HUES6 (cell line): ENCODE measurements around the gene TMEM114.

Source experiments
- H3K27ac ChIP-seq: 2 replicates; pipeline ENCODE4 v1.7.0; 2013; ENCODE audit warnings: low read depth, mild to moderate bottlenecking, low read length, inconsistent platforms
- H3K27me3 ChIP-seq: 2 replicates; pipeline ENCODE4 v1.6.1; 2013; ENCODE audit warnings: low read length; ENCODE audit not compliant: control insufficient read depth, insufficient read depth
- H3K36me3 ChIP-seq: 2 replicates; pipeline ENCODE4 v1.6.1; 2013; ENCODE audit warnings: low read length; ENCODE audit not compliant: control insufficient read depth, insufficient read depth
- H3K4me1 ChIP-seq: 2 replicates; pipeline ENCODE4 v1.6.1; 2013; ENCODE audit warnings: low read length; ENCODE audit not compliant: control insufficient read depth, insufficient read depth
- H3K4me3 ChIP-seq: 2 replicates; pipeline ENCODE4 v1.5.1; 2013; ENCODE audit warnings: low read depth, low read length
- H3K9ac ChIP-seq: one replicate; pipeline ENCODE4 v1.6.1; 2013; ENCODE audit warnings: mild to moderate bottlenecking, low read length
- H3K9me3 ChIP-seq: 2 replicates; pipeline ENCODE4 v1.6.1; 2013; ENCODE audit warnings: low read depth, low read length; ENCODE audit not compliant: control insufficient read depth, insufficient read depth

Gene TMEM114

DNA sequence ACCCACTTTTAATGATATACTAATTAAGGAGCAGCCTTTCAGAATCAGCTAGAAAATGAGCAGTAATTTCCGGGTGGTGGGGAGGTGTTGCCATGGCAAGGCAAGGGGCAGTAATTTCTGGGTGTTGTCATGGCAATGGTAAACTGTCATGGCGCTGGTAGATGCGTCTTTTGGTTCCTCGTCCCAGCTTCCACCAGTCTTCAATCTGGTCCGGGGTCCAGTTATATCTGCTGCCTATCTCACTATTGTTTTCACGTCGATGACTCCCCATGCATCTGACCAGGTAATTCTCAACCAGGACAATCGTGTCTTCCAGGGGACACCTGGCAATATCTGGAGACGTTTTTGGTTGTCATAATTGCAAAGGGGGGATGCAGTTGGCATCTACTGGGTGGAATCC is 34.9 kb downstream of the TMEM114 start:
- H3K36me3 ChIP-seq: no peaks in the 10 kb centered on the region
- no peak overlapping the region for H3K27ac ChIP-seq
- peaks cover 21% of the 10 kb centered on the region for H3K27me3 ChIP-seq
- H3K4me3 ChIP-seq: no peak overlapping the region
- H3K4me1 ChIP-seq: peaks cover 7% of the 10 kb centered on the region
- H3K9me3 ChIP-seq: no peaks in the 10 kb centered on the region
- H3K9ac ChIP-seq: no peak overlapping the region

DNA sequence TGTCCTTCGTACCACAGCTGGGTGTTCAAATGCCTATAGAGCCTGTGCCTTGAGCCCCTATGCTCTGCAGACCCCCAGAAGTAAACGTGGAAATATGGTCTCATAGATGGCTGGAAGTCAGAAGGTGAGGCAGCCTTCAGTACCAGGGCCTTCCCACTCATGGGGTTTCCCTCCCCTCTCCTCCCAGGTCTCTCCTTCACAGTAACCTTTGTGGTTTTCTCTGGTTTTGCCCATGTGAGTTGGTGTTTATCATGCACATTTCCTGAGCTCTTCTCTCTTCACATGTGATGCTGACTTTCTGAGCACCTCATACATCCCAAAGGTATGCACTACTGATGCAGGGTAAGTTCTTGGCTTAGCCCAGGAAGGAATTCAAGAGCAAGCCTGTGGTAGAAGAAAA is 35.4 kb downstream of the TMEM114 start:
- no peaks in the 10 kb centered on the region for H3K36me3 ChIP-seq
- H3K4me3 ChIP-seq: no peak overlapping the region
- peaks cover 21% of the 10 kb centered on the region for H3K27me3 ChIP-seq
- no peak overlapping the region for H3K9ac ChIP-seq
- no peak overlapping the region for H3K27ac ChIP-seq
- peaks cover 7% of the 10 kb centered on the region for H3K4me1 ChIP-seq
- no peaks in the 10 kb centered on the region for H3K9me3 ChIP-seq

DNA sequence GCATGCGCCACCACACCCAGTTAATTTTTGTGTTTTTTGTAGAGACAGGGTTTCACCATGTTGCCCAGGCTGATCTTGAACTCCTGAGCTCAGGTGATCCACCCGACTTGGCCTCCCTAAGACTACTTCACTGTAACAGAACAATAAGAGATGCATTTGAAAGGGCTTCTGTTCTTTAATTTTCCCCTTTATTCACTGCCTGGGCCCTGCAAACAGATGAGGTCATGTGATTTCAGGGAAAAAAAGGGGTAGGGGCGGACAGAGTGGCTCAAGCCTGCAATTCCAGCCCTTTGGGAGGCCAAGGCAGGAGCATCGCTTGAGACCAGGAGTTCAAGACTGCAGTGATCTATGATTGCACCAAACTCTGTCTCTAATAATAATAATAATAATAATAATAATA is 36.3 kb downstream of the TMEM114 start:
- Histone ChIP-seq H3K9me3 (no peaks in the 10 kb centered on the region), H3K27me3 (peaks cover 21% of the 10 kb centered on the region), H3K4me3 (no peak overlapping the region), H3K9ac (no peak overlapping the region), H3K36me3 (no peaks in the 10 kb centered on the region), H3K27ac (no peak overlapping the region), H3K4me1 (peaks cover 7% of the 10 kb centered on the region)

DNA sequence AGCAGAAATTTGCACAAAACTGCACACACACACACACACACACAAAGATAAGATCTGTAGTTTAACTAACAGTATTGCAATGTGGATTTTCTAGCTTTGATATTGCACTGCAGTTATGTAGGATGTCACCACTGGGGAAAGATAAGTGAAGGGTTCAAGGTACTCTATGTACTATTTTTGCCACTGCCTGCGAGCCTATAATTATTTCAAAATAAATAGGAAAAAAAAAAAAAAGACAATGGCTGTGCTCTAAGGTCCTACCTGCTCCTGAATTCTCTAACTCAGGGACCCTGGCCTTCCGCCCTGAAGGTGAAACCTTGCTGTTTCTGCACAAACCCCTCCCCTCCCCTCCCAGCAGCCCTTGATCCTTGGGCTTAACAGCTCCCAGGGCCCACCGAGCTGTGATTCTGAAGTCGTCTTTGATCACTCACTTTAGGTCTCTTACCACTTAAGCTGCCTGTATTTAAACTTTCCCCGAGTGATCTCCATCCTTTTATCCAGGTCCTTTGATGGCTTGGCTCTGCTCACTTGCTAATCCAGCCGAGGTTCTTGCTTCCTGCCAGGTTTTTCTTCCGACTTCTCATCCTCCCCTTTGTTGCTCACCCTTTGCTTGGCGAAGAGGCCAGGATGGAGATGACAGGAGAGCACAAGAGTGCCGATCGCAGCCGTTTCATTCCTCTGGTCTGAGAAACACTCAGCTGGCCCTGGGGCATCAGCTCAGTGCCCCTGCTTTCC is 37.7 kb downstream of the TMEM114 start:
- H3K27me3 ChIP-seq: peaks cover 16% of the 10 kb centered on the region
- no peaks in the 10 kb centered on the region for H3K36me3 ChIP-seq
- no peak overlapping the region for H3K9ac ChIP-seq

DNA sequence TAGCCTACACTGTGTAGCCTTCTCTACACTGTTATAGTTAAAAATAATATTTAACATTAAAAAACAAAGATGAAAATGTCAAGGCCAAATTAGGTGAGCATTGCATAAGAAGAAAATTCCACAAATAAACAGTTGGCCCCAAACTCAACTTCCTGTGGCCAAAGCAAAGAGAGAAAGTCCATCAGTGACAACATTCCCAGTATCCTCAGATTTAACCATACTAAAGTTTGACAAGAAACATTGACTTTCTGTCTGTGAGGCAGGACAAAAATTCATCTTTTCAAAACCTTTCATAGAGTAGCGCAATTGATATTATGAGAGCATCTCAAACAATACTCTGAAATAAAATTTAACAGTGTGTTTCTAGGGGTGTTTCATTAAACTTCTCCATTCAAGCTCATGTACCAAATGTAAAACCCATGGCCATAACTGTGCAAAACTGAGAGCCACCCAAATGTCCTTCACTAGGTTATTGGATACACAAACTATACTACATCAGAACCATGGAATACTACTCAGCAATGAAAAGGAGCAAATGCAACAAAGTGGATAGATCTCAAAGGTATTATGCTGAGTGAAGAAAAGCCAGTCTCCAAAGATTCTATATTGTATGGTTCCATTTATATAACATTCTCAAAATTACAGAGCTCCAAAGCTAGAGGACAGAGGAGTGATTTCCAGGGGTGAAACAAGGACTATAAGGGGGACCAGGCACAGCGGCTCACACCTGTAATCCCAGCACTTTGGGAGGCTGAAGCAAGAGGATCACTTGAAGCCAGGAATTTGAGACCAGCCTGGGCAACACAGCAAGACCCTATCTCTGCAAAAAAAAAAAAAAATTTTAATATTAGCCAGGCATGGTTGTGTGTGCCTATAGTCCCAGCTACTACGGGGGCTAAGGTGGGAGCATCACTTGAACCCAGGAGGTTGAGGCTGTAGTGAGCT is 38.7 kb downstream of the TMEM114 start:
- no peak overlapping the region for H3K9ac ChIP-seq
- no peak overlapping the region for H3K27ac ChIP-seq
- peaks cover 7% of the 10 kb centered on the region for H3K4me1 ChIP-seq
- H3K9me3 ChIP-seq: no peaks in the 10 kb centered on the region
- no peak overlapping the region for H3K4me3 ChIP-seq
- peaks cover 16% of the 10 kb centered on the region for H3K27me3 ChIP-seq
- no peaks in the 10 kb centered on the region for H3K36me3 ChIP-seq

More for the DNA sequence above, 37.7 kb downstream of the TMEM114 start:
- Histone ChIP-seq H3K4me3 (no peak overlapping the region), H3K27ac (no peak overlapping the region), H3K9me3 (no peaks in the 10 kb centered on the region), H3K4me1 (peaks cover 7% of the 10 kb centered on the region)

DNA sequence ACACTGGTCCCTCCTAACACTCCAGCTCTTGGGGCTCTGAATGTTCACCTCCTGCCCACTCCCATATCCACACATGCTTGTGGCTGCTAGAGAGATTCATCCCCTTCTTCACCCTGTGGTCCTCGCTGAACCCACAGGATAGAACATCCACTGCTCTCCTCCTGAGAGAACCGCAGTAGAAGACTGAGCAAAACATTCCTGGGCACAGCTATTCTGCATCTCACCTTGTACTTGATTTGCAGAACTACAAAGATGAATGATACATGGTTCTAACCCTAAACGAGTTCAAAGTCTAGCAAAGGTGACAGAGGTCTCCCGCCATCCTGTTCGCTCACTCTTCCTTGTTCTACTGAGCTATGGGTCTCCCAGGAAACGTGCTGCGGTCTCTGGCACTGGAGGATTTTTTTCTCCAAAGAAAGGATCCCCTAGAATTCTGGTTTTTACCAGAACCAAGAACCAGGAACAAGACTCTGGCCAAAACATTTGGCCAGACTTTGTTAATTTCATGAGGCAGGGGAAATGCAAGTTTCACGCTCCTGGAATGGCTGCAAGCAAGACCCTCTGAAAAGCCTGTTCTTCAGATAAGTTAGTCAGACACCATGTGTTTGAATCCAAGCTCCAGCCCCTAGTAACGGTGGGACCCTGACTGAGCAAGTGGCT is 39.5 kb downstream of the TMEM114 start:
- no peak overlapping the region for H3K27ac ChIP-seq
- no peaks in the 10 kb centered on the region for H3K36me3 ChIP-seq
- no peak overlapping the region for H3K4me3 ChIP-seq
- H3K4me1 ChIP-seq: peaks cover 7% of the 10 kb centered on the region
- no peak overlapping the region for H3K9ac ChIP-seq
- peaks cover 12% of the 10 kb centered on the region for H3K27me3 ChIP-seq
- no peaks in the 10 kb centered on the region for H3K9me3 ChIP-seq

DNA sequence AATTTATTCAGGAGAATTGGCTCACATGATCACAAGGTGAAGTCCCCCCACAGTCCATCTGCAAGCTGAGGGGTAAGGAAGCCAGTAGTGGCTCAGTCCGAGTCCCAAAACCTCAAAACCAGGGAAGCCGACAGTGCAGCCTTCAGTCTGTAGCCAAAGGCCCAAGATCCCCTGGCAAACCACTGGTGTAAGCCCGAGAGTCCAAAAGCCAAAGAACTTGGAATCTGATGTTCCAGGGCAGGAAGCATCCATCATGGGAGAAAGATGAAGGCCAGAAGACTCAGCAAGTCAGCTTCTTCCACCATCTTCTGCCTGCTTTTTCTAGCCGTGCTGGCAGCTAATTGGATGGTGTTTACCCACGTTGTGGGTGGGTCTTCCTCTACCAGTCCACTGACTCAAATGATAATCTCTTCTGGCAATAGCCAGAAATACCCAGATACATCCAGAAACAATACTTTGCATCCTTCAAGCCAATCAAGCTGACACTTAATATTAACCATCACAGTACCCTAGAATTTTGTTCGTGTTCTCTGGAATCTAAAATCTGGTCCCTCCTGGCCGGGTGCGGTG is 40.4 kb downstream of the TMEM114 start:
- H3K27me3 ChIP-seq: peaks cover 12% of the 10 kb centered on the region
- no peaks in the 10 kb centered on the region for H3K36me3 ChIP-seq
- no peak overlapping the region for H3K4me3 ChIP-seq
- H3K4me1 ChIP-seq: peaks cover 7% of the 10 kb centered on the region
- no peaks in the 10 kb centered on the region for H3K9me3 ChIP-seq
- H3K27ac ChIP-seq: no peak overlapping the region
- H3K9ac ChIP-seq: no peak overlapping the region

DNA sequence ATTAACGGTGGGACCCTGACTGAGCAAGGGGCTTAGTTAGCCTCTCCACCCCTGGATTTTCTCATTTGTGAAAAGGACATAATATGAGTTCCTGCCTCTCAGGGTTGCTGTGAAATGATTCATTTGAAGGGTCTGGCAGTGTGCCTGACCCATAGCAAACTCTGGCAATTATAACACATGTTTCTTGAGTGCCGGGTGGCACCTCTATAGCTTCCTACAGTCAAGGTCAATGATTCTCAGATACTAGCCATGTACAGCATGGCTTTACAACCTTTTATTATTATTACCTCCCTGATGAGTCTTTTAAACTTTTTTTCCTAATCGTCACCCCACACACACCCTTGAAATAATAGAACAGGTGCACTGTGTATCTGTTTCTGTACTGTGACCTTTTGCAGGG is 42.1 kb downstream of the TMEM114 start:
- H3K9ac ChIP-seq: no peak overlapping the region
- H3K27me3 ChIP-seq: peaks cover 13% of the 10 kb centered on the region
- no peaks in the 10 kb centered on the region for H3K9me3 ChIP-seq
- peaks cover 6% of the 10 kb centered on the region for H3K4me1 ChIP-seq
- H3K27ac ChIP-seq: no peak overlapping the region
- no peaks in the 10 kb centered on the region for H3K36me3 ChIP-seq
- H3K4me3 ChIP-seq: no peak overlapping the region

DNA sequence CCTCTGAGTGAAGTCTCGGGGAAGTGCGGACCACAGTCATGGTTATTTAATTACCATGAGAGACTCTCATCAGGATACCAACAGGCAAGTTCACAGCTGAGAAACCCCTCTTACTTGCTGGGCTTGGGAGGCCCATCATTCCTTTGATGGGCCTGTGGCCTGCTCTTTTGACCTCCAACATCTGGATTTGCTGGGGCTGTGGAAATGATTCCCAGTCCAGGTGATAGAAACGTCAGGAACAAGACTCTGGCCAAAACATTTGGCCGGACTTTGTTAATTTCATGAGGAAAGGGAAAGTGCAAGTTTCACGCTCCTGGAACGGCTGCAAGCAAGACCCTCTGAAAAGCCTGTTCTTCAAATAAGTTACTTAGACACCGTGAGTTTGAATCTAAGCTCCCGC is 42.5 kb downstream of the TMEM114 start:
- 0 out of 2 replicates have a peak, but pooled peaks cover 2% of the 10 kb centered on the region for H3K4me1 ChIP-seq
- no peaks in the 10 kb centered on the region for H3K9me3 ChIP-seq
- no peak overlapping the region for H3K9ac ChIP-seq
- H3K36me3 ChIP-seq: no peaks in the 10 kb centered on the region
- H3K27ac ChIP-seq: no peak overlapping the region
- no peak overlapping the region for H3K4me3 ChIP-seq
- H3K27me3 ChIP-seq: peaks cover 13% of the 10 kb centered on the region

DNA sequence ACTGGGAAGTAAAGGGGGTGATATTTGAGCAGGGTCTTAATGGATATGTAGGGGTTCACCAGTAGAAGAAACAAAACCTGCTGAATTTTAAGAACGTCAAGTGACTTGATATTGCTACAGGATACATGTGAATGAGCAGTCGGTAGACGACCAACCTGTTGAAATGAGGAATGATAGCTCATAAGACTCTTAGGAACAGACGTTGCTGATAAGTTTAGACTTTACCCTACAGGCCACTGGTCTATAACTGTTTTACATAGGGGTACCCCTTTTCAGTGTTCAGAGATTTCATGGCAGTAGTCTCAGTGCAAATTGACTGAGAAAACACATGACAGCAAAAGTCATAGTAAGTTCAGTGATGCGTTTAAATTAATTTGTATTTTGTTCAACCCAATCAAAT is 45.9 kb downstream of the TMEM114 start:
- Histone ChIP-seq H3K4me3 (no peak overlapping the region), H3K27me3 (peaks cover 28% of the 10 kb centered on the region), H3K9me3 (no peaks in the 10 kb centered on the region), H3K36me3 (no peaks in the 10 kb centered on the region), H3K9ac (no peak overlapping the region), H3K27ac (no peak overlapping the region), H3K4me1 (no peaks in the 10 kb centered on the region)
